Transverse colon (tissue), 4 donors: Measurements from ENCODE around the gene CBX8. TPM values are rescaled to one million over a fixed set of nuclear protein-coding genes. Genes with fewer than 3 reads are reported as not detected.

ENCODE experiments used
- DNase-seq: peaks from one replicate; pipeline ENCODE4 v3.0.0-alpha.2; 2019
- H3K27ac ChIP-seq, 4 donors: fragments of 200-600 bp; sonication (generic); 2 replicates each; pipeline ENCODE4 v1.5.1; 2016 to 2018; ENCODE audit warnings: inconsistent platforms in 4 of 4
- H3K27me3 ChIP-seq: fragments of 200-600 bp; sonication (generic); 2 replicates; pipeline ENCODE4 v1.5.1; 2017; ENCODE audit warnings: inconsistent platforms
- H3K36me3 ChIP-seq, 4 donors: fragments of 200-600 bp; sonication (generic); 2 replicates each; pipeline ENCODE4 v1.5.1; 2017 to 2019; ENCODE audit warnings: inconsistent platforms in 4 of 4
- H3K4me1 ChIP-seq, 4 donors: fragments of 200-600 bp; sonication (generic); 2 replicates each; pipeline ENCODE4 v1.5.1; 2017 to 2020; ENCODE audit warnings: inconsistent platforms in 4 of 4
- H3K4me3 ChIP-seq, 4 donors: fragments of 200-600 bp; sonication (generic); 1 replicate in 1 of 4; 2 replicates in 3 of 4; pipeline versions ENCODE4 v1.5.1 to v1.6.1; 2017 to 2019; ENCODE audit warnings: inconsistent platforms in 4 of 4
- H3K9me3 ChIP-seq, 2 donors: fragments of 200-600 bp; sonication (generic); 2 replicates each; pipeline ENCODE4 v1.5.1; 2017 to 2019; ENCODE audit warnings: inconsistent platforms in 2 of 2
- EP300 ChIP-seq: sonication (generic); formaldehyde crosslinking; IDR thresholded peaks from one replicate; pipeline ENCODE4 v1.6.1; 2017; ENCODE audit warnings: antibody characterized with exemption, low read depth
- POLR2A ChIP-seq: fragments of 450-650 bp; IDR thresholded peaks from one replicate; pipeline ENCODE4 v1.6.1; 2016; ENCODE audit warnings: antibody characterized with exemption, mild to moderate bottlenecking, moderate library complexity
- POLR2AphosphoS5 ChIP-seq, 3 donors: sonication (generic); formaldehyde crosslinking; IDR thresholded peaks; one replicate each; pipeline ENCODE4 v1.6.1; 2016; ENCODE audit warnings: antibody characterized with exemption in 3 of 3
- WGBS, 2 donors: methylation state at CpG; one replicate each; pipeline ENCODE4 v1.1.5; 2018; ENCODE audit warnings: low coverage in 1 of 2; 5-methylcytosine and 5-hydroxymethylcytosine counted together
- in situ Hi-C, 4 donors: fragments of 200-750 bp; cut with MboI; loops; one replicate each; pipeline versions ENCODE4 v1.15.0 to v1.15.1; 2017; ENCODE audit warnings: low sequenced_read_pairs in 3 of 4, low pct_ligation_motif_present in 1 of 4, low pct_unique_long_range_greater_than_20kb in 1 of 4
- intact Hi-C: fragments of 100-400 bp; cut with DNase I; formaldehyde crosslinking; loops from one replicate; pipeline ENCODE4 v1.15.1; 2023; ENCODE audit warnings: low total_unique reads
- total RNA-seq, 4 donors: library from RNA; depleted of rRNA; stranded (reverse); fragments of >200 nt; gene quantifications; one replicate each; pipeline ENCODE4 v1.1.0, GENCODE V29; 2016
- TF ChIP-seq, protein P1 (sequence below), 5 experiments: fragments of 200-600 bp in 3 of 5; fragments of 450-650 bp in 2 of 5; sonication (generic) in 3 of 5; IDR thresholded peaks; 1 replicate in 2 of 5; 2 replicates in 3 of 5; pipeline ENCODE4 v1.5.1; 2016 to 2017; ENCODE audit warnings: antibody characterized with exemption in 5 of 5, inconsistent platforms in 3 of 5, mild to moderate bottlenecking in 2 of 5, moderate library complexity in 1 of 5

Gene CBX8
- total RNA-seq, 4 donors from 2014 or later = 1.5 to 4.4 (median 3.1) TPM

DNA sequence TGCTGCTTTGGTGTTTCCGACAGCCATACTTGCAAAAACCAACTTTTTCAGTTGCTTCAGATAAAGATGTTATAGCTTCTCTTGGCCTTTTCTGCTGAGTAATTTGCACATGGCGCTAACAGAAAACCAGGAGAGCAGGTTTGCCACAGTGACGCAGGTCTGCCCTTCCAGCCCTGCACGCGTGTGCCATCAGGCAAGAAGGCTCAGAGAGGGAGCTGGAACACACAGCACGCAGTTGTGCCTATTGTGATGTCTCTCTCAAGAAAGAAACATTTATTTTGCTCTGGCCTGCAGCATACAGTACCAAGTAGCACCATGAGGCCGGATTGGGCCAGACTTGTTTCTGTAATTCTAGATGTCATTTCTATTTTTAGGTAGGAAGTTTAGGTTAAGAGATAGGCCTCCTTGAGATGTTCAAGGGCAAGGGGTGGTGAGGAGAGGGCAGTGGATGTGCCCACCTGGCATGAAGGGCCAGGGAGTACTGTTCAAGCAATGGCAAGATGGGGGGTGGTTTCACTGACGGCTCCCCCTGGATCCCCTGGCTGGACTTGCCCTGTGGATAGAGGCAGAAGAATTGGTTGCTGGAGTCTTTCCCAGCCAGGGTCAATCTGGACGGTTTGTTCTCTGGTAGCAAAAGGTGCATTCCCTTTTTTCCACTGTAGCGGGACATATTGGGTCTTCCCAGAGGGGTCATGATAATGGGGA is 17.1 kb downstream of the CBX8 start:
- in situ Hi-C loops = no loop called here
- 46 to 68% methylated on average over 6 to 10 of the region's 10 CpGs for WGBS, 2 donors
- peaks cover 4 to 25% (median 21%) of the 10 kb centered on the region in 4 donors for H3K4me1 ChIP-seq
- no peak for DNase-seq
- no peak overlapping the region for H3K27ac ChIP-seq
- no peaks in the 10 kb centered on the region for H3K36me3 ChIP-seq
- peaks cover 92% of the 10 kb centered on the region for H3K27me3 ChIP-seq
- no peaks in the 10 kb centered on the region for H3K9me3 ChIP-seq
- H3K4me3 ChIP-seq = no peak overlapping the region
- intact Hi-C loops = no loop called here
- TF ChIP-seq POLR2AphosphoS5 (IDR thresholded peaks at IDR 0.05) (no peak), EP300 (no peak), POLR2A (no peak)
- TF ChIP-seq, protein P1, sequence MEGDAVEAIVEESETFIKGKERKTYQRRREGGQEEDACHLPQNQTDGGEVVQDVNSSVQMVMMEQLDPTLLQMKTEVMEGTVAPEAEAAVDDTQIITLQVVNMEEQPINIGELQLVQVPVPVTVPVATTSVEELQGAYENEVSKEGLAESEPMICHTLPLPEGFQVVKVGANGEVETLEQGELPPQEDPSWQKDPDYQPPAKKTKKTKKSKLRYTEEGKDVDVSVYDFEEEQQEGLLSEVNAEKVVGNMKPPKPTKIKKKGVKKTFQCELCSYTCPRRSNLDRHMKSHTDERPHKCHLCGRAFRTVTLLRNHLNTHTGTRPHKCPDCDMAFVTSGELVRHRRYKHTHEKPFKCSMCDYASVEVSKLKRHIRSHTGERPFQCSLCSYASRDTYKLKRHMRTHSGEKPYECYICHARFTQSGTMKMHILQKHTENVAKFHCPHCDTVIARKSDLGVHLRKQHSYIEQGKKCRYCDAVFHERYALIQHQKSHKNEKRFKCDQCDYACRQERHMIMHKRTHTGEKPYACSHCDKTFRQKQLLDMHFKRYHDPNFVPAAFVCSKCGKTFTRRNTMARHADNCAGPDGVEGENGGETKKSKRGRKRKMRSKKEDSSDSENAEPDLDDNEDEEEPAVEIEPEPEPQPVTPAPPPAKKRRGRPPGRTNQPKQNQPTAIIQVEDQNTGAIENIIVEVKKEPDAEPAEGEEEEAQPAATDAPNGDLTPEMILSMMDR (IDR thresholded peaks at IDR 0.05) = no peak

DNA sequence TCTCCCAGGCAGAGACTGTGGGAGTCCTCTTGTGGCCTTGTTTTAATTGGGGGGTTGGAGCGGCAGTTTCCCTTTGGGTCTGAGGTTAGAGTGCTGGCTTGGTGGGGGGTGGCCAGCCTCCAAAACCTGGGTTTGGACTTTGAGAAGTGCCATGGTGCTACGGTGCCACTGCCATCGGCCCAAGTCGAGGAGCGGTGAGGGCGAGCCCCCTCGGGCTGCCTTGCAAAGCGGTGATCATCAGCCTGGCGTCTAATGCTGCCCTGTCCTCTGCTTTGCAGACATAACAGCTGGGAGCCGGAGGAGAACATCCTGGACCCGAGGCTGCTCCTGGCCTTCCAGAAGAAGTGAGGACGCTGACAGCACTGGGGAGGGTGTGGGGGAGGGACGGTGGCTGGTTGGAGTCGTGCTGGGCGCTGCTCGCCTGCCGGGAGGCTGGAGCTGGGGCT is 17.8 kb downstream of the CBX8 start:
- no peak for DNase-seq
- Histone ChIP-seq H3K27me3 (peaks cover 92% of the 10 kb centered on the region), H3K9me3 (no peaks in the 10 kb centered on the region), H3K4me3 (peak overlapping the region in 1 of 4 donors; percentile 60), H3K27ac (no peak overlapping the region), H3K4me1 (peaks cover 4 to 25% (median 21%) of the 10 kb centered on the region in 4 donors), H3K36me3 (no peaks in the 10 kb centered on the region)
- intact Hi-C loops (no loop called here), in situ Hi-C loops (no loop called here)
- 38% methylated on average over 15 of the region's 17 CpGs; no CpG with 5 or more reads in 1 of the 2 donors for WGBS, 2 donors
- no peak for TF ChIP-seq POLR2AphosphoS5 (IDR thresholded peaks at IDR 0.05)
- TF ChIP-seq EP300 = no peak
- no peak for TF ChIP-seq POLR2A
- TF ChIP-seq, protein P1 (IDR thresholded peaks at IDR 0.05) = no peak

DNA sequence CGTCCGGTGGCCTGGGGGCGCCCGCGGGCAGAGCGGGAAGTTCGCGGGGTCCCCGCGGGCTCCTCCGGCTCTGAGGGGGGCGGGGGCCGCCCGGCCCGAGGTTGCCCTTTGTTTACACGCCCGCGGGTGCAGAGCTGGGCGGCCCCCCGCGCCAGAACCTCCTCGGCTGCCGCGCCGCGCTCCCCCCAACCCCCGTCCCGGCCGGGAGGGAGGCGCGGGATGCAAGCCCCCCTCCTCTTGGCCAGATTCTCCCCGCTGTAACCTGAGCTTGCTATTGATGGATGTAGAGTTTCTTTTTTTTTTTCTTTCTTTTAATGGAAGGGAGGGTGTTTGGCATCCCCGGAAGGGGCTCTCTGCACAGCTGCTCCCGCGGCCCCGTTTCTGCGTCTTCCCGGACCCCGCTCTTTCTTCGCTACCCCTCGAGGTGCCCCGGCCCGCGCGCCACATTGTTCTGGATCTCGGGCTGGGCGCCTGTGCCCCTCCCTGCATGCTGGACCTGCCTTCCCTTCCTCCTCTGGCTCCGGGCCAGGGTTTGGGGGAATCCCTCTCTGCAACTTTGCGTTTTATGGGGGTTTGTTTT is 18.3 kb downstream of the CBX8 start:
- in situ Hi-C loops = no loop called here
- intact Hi-C loops = no loop called here
- WGBS, 2 donors = 2% methylated on average over 33 of the region's 49 CpGs; no CpG with 5 or more reads in 1 of the 2 donors
- no peak for TF ChIP-seq POLR2AphosphoS5 (IDR thresholded peaks at IDR 0.05)
- TF ChIP-seq, protein P1 (IDR thresholded peaks at IDR 0.05) = no peak
- TF ChIP-seq EP300 = no peak
- TF ChIP-seq POLR2A = no peak
- Histone ChIP-seq H3K4me1 (peaks cover 4 to 25% (median 21%) of the 10 kb centered on the region in 4 donors), H3K27ac (peak overlapping the region in 1 of 4 donors; percentile 44), H3K27me3 (peaks cover 92% of the 10 kb centered on the region), H3K9me3 (no peaks in the 10 kb centered on the region), H3K36me3 (no peaks in the 10 kb centered on the region), H3K4me3 (peak overlapping the region; percentile 40 to 70 (median 52))
- no peak for DNase-seq

DNA sequence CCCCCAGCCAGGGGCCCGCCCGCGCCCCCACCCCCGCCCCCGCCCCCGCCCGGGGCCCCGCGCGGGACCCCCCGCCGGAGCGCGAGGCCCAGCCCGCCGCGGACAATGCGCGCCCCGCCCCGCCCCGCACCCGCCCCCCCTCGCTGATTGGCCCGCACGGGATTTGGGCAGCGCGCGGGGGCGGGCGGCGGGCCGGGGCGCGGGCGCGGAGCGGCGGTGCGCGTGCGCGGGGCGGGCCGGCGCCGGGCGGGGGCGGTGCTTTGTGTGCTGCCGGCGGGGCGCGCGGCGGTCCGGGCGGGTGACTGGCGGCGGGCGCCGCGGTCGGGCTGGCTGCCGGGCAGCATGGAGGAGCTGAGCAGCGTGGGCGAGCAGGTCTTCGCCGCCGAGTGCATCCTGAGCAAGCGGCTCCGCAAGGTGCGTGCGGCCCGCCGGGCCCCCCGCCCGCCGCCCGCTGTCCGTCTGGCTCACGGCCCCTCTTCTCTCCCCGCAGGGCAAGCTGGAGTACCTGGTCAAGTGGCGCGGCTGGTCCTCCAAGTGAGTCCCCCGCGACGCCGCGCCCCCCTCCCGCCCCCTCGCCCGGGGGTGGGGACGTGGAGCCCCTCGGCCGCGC is 18.9 kb downstream of the CBX8 start, which contains the start of gene CBX2:
TSS of gene CBX2 (plus strand) at position 255 of the 610 bp plus-strand sequence. CDS start at position 343, 88 bp downstream.
- in situ Hi-C loops = no loop called here
- peaks cover 95% of the 10 kb centered on the region for H3K27me3 ChIP-seq

More for the DNA sequence above, 18.9 kb downstream of the CBX8 start, which contains the start of gene CBX2:
- peaks cover 4 to 25% (median 21%) of the 10 kb centered on the region in 4 donors for H3K4me1 ChIP-seq
- TF ChIP-seq EP300 = no peak
- no peak for TF ChIP-seq POLR2A
- TF ChIP-seq, protein P1 (IDR thresholded peaks at IDR 0.05) = no peak
- no peak for TF ChIP-seq POLR2AphosphoS5 (IDR thresholded peaks at IDR 0.05)
- no peaks in the 10 kb centered on the region for H3K9me3 ChIP-seq
- peak; percentile 83 for DNase-seq
- H3K36me3 ChIP-seq = no peaks in the 10 kb centered on the region
- no CpG with 5 or more reads among the region's 96 CpGs for WGBS, 2 donors
- H3K27ac ChIP-seq = peak within 1 kb of the TSS in 1 of 4 donors; percentile 44
- H3K4me3 ChIP-seq = peak within 1 kb of the TSS; percentile 40 to 70 (median 52)
- intact Hi-C loops = no loop called here
